HEK293 (cell line): Measurements from ENCODE around the gene MAPK8IP3.

ENCODE experiments used
- CTCF ChIA-PET: fragments of 350-600 bp; formaldehyde crosslinking; extraction: SDS; loops from one replicate; lab custom pipeline; 2021; ENCODE audit warnings: antibody characterized with exemption; lab: Yijun Ruan, JAX
- POLR2A ChIA-PET: fragments of 300-600 bp; formaldehyde crosslinking; extraction: SDS; loops from one replicate; lab custom pipeline; 2020; ENCODE audit warnings: antibody characterized with exemption, inconsistent platforms; lab: Yijun Ruan, JAX
- H3K27ac ChIP-seq: fragments of 200-500 bp; sonication (Bioruptor generic); 2 replicates; pipeline ENCODE4 v1.5.1; 2014; ENCODE audit warnings: low read depth, low read length, control low read depth, inconsistent platforms; ENCODE audit errors: extremely low read depth
- H3K36me3 ChIP-seq, 2 experiments: fragments of 200-500 bp in 1 of 2; sonication (Bioruptor generic) in 1 of 2; 1 replicate in 1 of 2; 2 replicates in 1 of 2; pipeline ENCODE4 v1.5.1; 2014 to 2017; ENCODE audit warnings: inconsistent platforms in 2 of 2, low read length in 2 of 2; ENCODE audit not compliant: control insufficient read depth in 2 of 2, insufficient read depth in 1 of 2
- H3K4me1 ChIP-seq: fragments of 200-500 bp; sonication (Bioruptor generic); 2 replicates; pipeline ENCODE4 v1.5.1; 2014; ENCODE audit warnings: mild to moderate bottlenecking, low read length, inconsistent platforms; ENCODE audit not compliant: control insufficient read depth, insufficient read depth
- H3K4me3 ChIP-seq: 2 replicates; pipeline ENCODE4 v1.5.1; 2011; ENCODE audit warnings: low read depth, mild to moderate bottlenecking, control low read depth, low read length, moderate library complexity
- H3K9me3 ChIP-seq: fragments of 200-500 bp; sonication (Bioruptor generic); 2 replicates; pipeline ENCODE4 v1.5.1; 2014; ENCODE audit warnings: low read depth, low read length, inconsistent platforms; ENCODE audit not compliant: control insufficient read depth, insufficient read depth
- GLIS1 ChIP-seq: fragments of 450-650 bp; formaldehyde crosslinking; IDR thresholded peaks from 2 replicates; pipeline ENCODE4 v1.5.1; 2016; ENCODE audit warnings: missing biosample characterization, missing genetic modification characterization
- KLF8 ChIP-seq: fragments of 450-650 bp; formaldehyde crosslinking; IDR thresholded peaks from 2 replicates; pipeline ENCODE4 v1.5.1; 2016; ENCODE audit warnings: missing biosample characterization, missing genetic modification characterization
- PRDM6 ChIP-seq: fragments of 450-650 bp; formaldehyde crosslinking; IDR thresholded peaks from 2 replicates; pipeline ENCODE4 v1.5.1; 2017; ENCODE audit warnings: missing biosample characterization, missing genetic modification characterization
- REPIN1 ChIP-seq: fragments of 450-650 bp; formaldehyde crosslinking; IDR thresholded peaks from 2 replicates; pipeline ENCODE4 v1.5.1; 2017; ENCODE audit warnings: missing biosample characterization, missing genetic modification characterization, low read depth
- SP7 ChIP-seq: fragments of 450-650 bp; formaldehyde crosslinking; IDR thresholded peaks from 2 replicates; pipeline ENCODE4 v1.5.1; 2016; ENCODE audit warnings: missing biosample characterization, missing genetic modification characterization
- ZBTB11 ChIP-seq: fragments of 450-650 bp; formaldehyde crosslinking; conservative IDR thresholded peaks from 2 replicates; pipeline ENCODE4 v1.5.1; 2016; ENCODE audit warnings: low read depth, missing biosample characterization, missing genetic modification characterization
- ZBTB21 ChIP-seq: fragments of 450-650 bp; formaldehyde crosslinking; IDR thresholded peaks from 2 replicates; pipeline ENCODE4 v1.5.1; 2017; ENCODE audit warnings: missing biosample characterization, missing genetic modification characterization
- ZFP41 ChIP-seq: fragments of 450-650 bp; formaldehyde crosslinking; IDR thresholded peaks from 2 replicates; pipeline ENCODE4 v1.5.1; 2016; ENCODE audit warnings: missing biosample characterization, missing genetic modification characterization, borderline replicate concordance
- ZNF112 ChIP-seq: fragments of 450-650 bp; formaldehyde crosslinking; IDR thresholded peaks from 2 replicates; pipeline ENCODE4 v1.5.0; 2017; ENCODE audit warnings: missing biosample characterization, missing genetic modification characterization
- ZNF2 ChIP-seq: fragments of 450-650 bp; formaldehyde crosslinking; IDR thresholded peaks from 2 replicates; pipeline ENCODE4 v1.5.1; 2016; ENCODE audit warnings: missing biosample characterization, missing genetic modification characterization
- ZNF239 ChIP-seq: fragments of 450-650 bp; formaldehyde crosslinking; IDR thresholded peaks from 2 replicates; pipeline ENCODE4 v1.5.1; 2016; ENCODE audit warnings: missing biosample characterization, missing genetic modification characterization
- ZNF24 ChIP-seq: fragments of 450-650 bp; formaldehyde crosslinking; IDR thresholded peaks from 2 replicates; pipeline ENCODE4 v1.5.1; 2016; ENCODE audit warnings: missing biosample characterization, missing genetic modification characterization
- ZNF37A ChIP-seq: fragments of 450-650 bp; IDR thresholded peaks from 2 replicates; pipeline ENCODE4 v1.5.1; 2018; ENCODE audit warnings: missing biosample characterization, missing genetic modification characterization
- ZNF423 ChIP-seq: fragments of 450-650 bp; formaldehyde crosslinking; IDR thresholded peaks from 2 replicates; pipeline ENCODE4 v1.5.1; 2016; ENCODE audit warnings: missing biosample characterization, missing genetic modification characterization
- ZNF501 ChIP-seq: fragments of 450-650 bp; formaldehyde crosslinking; IDR thresholded peaks from 2 replicates; pipeline ENCODE4 v1.5.1; 2016; ENCODE audit warnings: missing biosample characterization, missing genetic modification characterization
- ZNF529 ChIP-seq: fragments of 450-650 bp; formaldehyde crosslinking; IDR thresholded peaks from 2 replicates; pipeline ENCODE4 v1.5.1; 2017; ENCODE audit warnings: missing genetic modification characterization, missing biosample characterization; ENCODE audit not compliant: insufficient replicate concordance
- ZNF548 ChIP-seq: fragments of 450-650 bp; formaldehyde crosslinking; IDR thresholded peaks from 2 replicates; pipeline ENCODE4 v1.5.1; 2016; ENCODE audit warnings: missing biosample characterization, missing genetic modification characterization
- ZNF585B ChIP-seq: fragments of 450-650 bp; formaldehyde crosslinking; IDR thresholded peaks from 2 replicates; pipeline ENCODE4 v1.5.1; 2016; ENCODE audit warnings: missing biosample characterization, missing genetic modification characterization
- ZNF629 ChIP-seq: fragments of 450-650 bp; formaldehyde crosslinking; IDR thresholded peaks from 2 replicates; pipeline ENCODE4 v1.5.1; 2017; ENCODE audit warnings: missing biosample characterization, missing genetic modification characterization
- ZNF692 ChIP-seq: fragments of 450-650 bp; formaldehyde crosslinking; IDR thresholded peaks from 2 replicates; pipeline ENCODE4 v1.5.1; 2016; ENCODE audit warnings: missing biosample characterization, missing genetic modification characterization
- ZSCAN23 ChIP-seq: fragments of 450-650 bp; formaldehyde crosslinking; IDR thresholded peaks from 2 replicates; pipeline ENCODE4 v1.5.1; 2016; ENCODE audit warnings: missing biosample characterization, missing genetic modification characterization
- TF ChIP-seq, protein P1 (sequence below): fragments of 450-650 bp; IDR thresholded peaks from 2 replicates; pipeline ENCODE4 v1.5.1; 2018; ENCODE audit warnings: missing biosample characterization, mild to moderate bottlenecking, missing genetic modification characterization
- TF ChIP-seq, protein P2 (sequence below): fragments of 450-650 bp; formaldehyde crosslinking; IDR thresholded peaks from 2 replicates; pipeline ENCODE4 v1.5.1; 2016; ENCODE audit warnings: missing biosample characterization, missing genetic modification characterization
- TF ChIP-seq, protein P3 (sequence below): fragments of 450-650 bp; formaldehyde crosslinking; IDR thresholded peaks from 2 replicates; pipeline ENCODE4 v1.5.1; 2016; ENCODE audit warnings: missing biosample characterization, missing genetic modification characterization

Gene MAPK8IP3

GRCh38 chr16:1810106-1810505 is 104.1 kb downstream of the MAPK8IP3 start:
- Histone ChIP-seq H3K4me3 (no peak overlapping the region), H3K27ac (no peak overlapping the region), H3K9me3 (no peaks in the 10 kb centered on the region), H3K36me3 (peaks cover 21 to 62% of the 10 kb centered on the region in 2 experiments; a peak in 2 of 3 replicates), H3K4me1 (no peaks in the 10 kb centered on the region)
- ChIA-PET POLR2A (no interaction called here), CTCF (interaction anchor here (0.7 to 1.3 kb wide), 2 partner anchors 31 to 99 kb away, joined by 3 to 4 read pairs; no protein-coding TSS in a partner anchor)
- TF ChIP-seq GLIS1 (no peak), ZNF692 (tag by site-specific recombination) (no peak), ZNF529 (no peak), ZNF585B (tag by site-specific recombination) (no peak)
- TF ChIP-seq, protein P1, sequence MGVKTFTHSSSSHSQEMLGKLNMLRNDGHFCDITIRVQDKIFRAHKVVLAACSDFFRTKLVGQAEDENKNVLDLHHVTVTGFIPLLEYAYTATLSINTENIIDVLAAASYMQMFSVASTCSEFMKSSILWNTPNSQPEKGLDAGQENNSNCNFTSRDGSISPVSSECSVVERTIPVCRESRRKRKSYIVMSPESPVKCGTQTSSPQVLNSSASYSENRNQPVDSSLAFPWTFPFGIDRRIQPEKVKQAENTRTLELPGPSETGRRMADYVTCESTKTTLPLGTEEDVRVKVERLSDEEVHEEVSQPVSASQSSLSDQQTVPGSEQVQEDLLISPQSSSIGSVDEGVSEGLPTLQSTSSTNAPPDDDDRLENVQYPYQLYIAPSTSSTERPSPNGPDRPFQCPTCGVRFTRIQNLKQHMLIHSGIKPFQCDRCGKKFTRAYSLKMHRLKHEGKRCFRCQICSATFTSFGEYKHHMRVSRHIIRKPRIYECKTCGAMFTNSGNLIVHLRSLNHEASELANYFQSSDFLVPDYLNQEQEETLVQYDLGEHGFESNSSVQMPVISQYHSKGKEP (tag by site-specific recombination): no peak
- TF ChIP-seq, all 188 proteins: peak for 0

DNA sequence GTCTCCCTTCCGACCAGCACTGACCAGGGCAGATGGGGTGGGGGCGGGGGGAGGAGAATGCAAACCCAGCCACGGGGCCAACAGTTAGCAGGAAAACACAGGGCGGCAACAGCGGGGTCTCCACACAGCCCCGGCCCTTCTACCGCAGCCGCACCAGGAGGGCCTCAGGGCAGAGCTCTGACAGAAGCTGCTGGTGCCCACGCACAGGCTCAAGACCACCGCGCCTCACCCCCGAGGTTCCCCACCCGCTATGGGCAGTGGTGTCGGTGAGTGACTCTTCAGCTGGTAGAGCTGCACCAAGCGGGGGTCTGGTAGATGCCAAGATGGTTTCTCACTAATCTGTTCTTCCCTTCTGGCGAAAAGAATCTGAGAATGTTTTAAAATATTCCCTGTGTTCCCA is 104.5 kb downstream of the MAPK8IP3 start:
- CTCF ChIA-PET: interaction anchor here (0.6 to 1.3 kb wide), 5 partner anchors 23 to 98 kb away, joined by 3 to 4 read pairs (median 3); partner anchors contain the start of genes NUBP2 and SPSB3
- H3K4me3 ChIP-seq: no peak overlapping the region
- TF ChIP-seq KLF8 (tag by site-specific recombination): no peak
- TF ChIP-seq ZFP41 (tag by site-specific recombination): no peak
- TF ChIP-seq, protein P2, sequence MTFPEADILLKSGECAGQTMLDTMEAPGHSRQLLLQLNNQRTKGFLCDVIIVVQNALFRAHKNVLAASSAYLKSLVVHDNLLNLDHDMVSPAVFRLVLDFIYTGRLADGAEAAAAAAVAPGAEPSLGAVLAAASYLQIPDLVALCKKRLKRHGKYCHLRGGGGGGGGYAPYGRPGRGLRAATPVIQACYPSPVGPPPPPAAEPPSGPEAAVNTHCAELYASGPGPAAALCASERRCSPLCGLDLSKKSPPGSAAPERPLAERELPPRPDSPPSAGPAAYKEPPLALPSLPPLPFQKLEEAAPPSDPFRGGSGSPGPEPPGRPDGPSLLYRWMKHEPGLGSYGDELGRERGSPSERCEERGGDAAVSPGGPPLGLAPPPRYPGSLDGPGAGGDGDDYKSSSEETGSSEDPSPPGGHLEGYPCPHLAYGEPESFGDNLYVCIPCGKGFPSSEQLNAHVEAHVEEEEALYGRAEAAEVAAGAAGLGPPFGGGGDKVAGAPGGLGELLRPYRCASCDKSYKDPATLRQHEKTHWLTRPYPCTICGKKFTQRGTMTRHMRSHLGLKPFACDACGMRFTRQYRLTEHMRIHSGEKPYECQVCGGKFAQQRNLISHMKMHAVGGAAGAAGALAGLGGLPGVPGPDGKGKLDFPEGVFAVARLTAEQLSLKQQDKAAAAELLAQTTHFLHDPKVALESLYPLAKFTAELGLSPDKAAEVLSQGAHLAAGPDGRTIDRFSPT (tag by site-specific recombination): no peak
- no peak for TF ChIP-seq ZNF112 (tag by site-specific recombination)
- no peak for TF ChIP-seq SP7 (tag by site-specific recombination)
- no peak for TF ChIP-seq ZNF423
- TF ChIP-seq ZNF2 (tag by site-specific recombination): no peak
- TF ChIP-seq, protein P3, sequence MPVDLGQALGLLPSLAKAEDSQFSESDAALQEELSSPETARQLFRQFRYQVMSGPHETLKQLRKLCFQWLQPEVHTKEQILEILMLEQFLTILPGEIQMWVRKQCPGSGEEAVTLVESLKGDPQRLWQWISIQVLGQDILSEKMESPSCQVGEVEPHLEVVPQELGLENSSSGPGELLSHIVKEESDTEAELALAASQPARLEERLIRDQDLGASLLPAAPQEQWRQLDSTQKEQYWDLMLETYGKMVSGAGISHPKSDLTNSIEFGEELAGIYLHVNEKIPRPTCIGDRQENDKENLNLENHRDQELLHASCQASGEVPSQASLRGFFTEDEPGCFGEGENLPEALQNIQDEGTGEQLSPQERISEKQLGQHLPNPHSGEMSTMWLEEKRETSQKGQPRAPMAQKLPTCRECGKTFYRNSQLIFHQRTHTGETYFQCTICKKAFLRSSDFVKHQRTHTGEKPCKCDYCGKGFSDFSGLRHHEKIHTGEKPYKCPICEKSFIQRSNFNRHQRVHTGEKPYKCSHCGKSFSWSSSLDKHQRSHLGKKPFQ (tag by site-specific recombination): no peak
- no peak for TF ChIP-seq ZBTB21 (tag by site-specific recombination)
- no peak for TF ChIP-seq ZNF585B (tag by site-specific recombination)
- no peak for TF ChIP-seq PRDM6 (tag by site-specific recombination)
- no peak for TF ChIP-seq ZNF501 (tag by site-specific recombination)
- no peak for TF ChIP-seq ZNF37A (tag by site-specific recombination)
- TF ChIP-seq ZBTB11 (tag by site-specific recombination): no peak
- TF ChIP-seq ZNF239 (tag by site-specific recombination): no peak
- TF ChIP-seq REPIN1 (tag by site-specific recombination): no peak
- no peak for TF ChIP-seq ZNF548
- no peak for TF ChIP-seq ZSCAN23
- no peak for TF ChIP-seq ZNF629 (tag by site-specific recombination)
- no peak for TF ChIP-seq ZNF24 (tag by site-specific recombination)
- peaks cover 21 to 63% of the 10 kb centered on the region in 2 experiments; a peak in 2 of 3 replicates for H3K36me3 ChIP-seq
- no peaks in the 10 kb centered on the region for H3K4me1 ChIP-seq
- H3K9me3 ChIP-seq: no peaks in the 10 kb centered on the region
- no peak overlapping the region for H3K27ac ChIP-seq
- POLR2A ChIA-PET: no interaction called here
